GM12801 (cell line): ENCODE results near the gene GAS2.

Experiments
- TF ChIP-seq, protein P1 (sequence below): IDR thresholded peaks from one replicate; pipeline ENCODE4 v1.5.1; 2011; ENCODE audit warnings: control low read depth; ENCODE audit not compliant: insufficient read length; ENCODE audit errors: extremely low read depth

The GAS2 gene

GRCh38 chr11:22711880-22712279 is 45.5 kb downstream of the GAS2 start:
- TF ChIP-seq, protein P1, sequence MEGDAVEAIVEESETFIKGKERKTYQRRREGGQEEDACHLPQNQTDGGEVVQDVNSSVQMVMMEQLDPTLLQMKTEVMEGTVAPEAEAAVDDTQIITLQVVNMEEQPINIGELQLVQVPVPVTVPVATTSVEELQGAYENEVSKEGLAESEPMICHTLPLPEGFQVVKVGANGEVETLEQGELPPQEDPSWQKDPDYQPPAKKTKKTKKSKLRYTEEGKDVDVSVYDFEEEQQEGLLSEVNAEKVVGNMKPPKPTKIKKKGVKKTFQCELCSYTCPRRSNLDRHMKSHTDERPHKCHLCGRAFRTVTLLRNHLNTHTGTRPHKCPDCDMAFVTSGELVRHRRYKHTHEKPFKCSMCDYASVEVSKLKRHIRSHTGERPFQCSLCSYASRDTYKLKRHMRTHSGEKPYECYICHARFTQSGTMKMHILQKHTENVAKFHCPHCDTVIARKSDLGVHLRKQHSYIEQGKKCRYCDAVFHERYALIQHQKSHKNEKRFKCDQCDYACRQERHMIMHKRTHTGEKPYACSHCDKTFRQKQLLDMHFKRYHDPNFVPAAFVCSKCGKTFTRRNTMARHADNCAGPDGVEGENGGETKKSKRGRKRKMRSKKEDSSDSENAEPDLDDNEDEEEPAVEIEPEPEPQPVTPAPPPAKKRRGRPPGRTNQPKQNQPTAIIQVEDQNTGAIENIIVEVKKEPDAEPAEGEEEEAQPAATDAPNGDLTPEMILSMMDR, result no peak

- TF ChIP-seq, protein P1, result no peak
Measured at GRCh38 chr11:22713336-22713735, 46.9 kb downstream of the GAS2 start.

DNA sequence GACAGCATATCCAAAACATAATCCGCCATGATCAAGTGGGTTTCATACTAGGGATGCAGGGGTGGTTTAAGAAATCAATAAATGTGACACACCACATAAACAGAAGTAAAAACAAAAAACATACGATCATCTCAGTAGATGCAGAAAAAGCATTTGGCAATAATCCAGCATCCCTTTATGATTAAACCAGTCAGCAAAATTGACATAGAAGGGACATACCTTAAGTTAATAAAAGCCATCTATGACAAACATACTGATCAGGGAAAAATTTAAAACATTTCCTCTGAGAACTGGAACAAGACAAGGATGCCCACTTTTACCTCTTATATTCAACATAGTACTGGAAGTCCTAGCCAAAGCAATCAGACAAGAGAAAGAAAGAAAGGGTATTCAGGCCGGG is 49.6 kb downstream of the GAS2 start:
- TF ChIP-seq, protein P1, result no peak

- TF ChIP-seq, protein P1, result no peak
Measured at GRCh38 chr11:22720457-22720856, 54.0 kb downstream of the GAS2 start.

DNA sequence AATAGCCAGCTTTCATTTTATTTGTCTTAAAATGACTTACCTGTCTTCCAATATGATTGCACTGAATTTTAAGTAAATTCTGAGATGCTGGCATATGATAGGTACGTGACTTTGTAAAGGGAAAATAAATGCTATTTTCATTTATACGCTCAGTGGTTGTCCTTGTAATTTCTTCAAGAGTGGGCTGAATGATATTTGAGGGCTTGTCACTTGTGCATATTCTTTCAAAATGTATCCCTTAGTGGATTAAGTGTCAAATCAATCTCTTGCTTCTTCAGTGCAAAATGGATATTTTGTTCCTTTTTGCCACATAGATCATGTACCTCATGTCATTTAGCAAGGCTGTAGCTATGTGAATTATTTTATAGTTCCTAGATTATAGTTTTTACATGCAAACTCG is 56.9 kb downstream of the GAS2 start:
- TF ChIP-seq, protein P1, result no peak

- TF ChIP-seq, protein P1, result no peak
Measured at GRCh38 chr11:22725079-22725478, 58.7 kb downstream of the GAS2 start.

DNA sequence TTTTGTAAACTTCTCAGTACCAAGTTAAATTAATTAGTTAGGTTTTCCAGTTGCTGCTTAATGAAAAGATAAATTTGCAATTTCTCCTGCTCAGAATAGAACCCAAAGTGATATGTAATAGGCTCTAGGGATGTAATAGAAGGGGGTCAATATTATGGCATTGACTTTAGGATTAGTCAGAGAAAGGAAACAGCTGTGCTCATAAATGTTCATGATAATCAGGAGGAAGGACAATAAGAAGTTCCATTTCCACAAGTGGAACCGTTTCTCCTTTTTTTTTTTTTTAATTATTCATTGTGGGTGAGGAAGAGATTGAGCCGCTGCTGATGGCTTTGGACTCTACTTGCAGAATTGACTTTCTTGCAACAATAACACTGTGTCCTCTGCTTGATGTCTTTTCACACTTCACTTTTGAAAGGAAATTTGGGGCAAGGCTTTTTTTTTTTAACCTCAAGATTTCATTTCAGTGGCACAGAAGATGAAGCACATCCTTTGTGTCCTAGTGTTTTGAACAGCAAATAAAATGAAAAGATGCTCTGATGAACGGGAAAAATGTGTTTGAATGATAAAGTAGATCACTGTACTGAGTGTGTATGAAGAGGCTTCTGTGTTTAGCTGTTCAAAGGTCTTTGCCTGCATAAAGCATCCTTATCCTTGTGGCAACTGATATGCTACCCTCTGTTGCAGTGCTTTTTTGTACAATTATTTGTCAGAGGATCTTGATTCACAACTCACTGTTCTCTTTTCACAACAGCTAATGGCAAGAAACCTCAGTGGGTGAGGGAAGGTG is 62.4 kb downstream of the GAS2 start:
- TF ChIP-seq, protein P1, result no peak
